Breast epithelium (tissue), 4 donors: ENCODE measurements around the gene MGAT3. TPM values are rescaled to one million over a fixed set of nuclear protein-coding genes. Genes with fewer than 3 reads are reported as not detected.

Experiments used
- DNase-seq, 2 donors: peaks; one replicate each; pipeline ENCODE4 v3.0.0-alpha.2; 2019; ENCODE audit warnings: low spot score in 2 of 2
- H3K27ac ChIP-seq, 2 donors: fragments of 200-600 bp; sonication (generic) in 1 of 2; one replicate each; pipeline ENCODE4 v1.5.1; 2016 to 2019; ENCODE audit warnings: mild to moderate bottlenecking in 1 of 2
- H3K27me3 ChIP-seq, 2 donors: fragments of 200-600 bp; sonication (generic) in 1 of 2; one replicate each; pipeline versions ENCODE4 v1.5.1 to v1.6.0; 2017 to 2019; ENCODE audit warnings: control low read depth in 1 of 2, mild to moderate bottlenecking in 1 of 2
- H3K36me3 ChIP-seq: fragments of 200-600 bp; one replicate; pipeline ENCODE4 v1.5.1; 2019
- H3K4me1 ChIP-seq, 2 donors: fragments of 200-600 bp; sonication (generic); one replicate each; pipeline ENCODE4 v1.5.1; 2016 to 2019; ENCODE audit warnings: control low read depth in 1 of 2
- H3K4me3 ChIP-seq, 3 donors: fragments of 200-600 bp; sonication (generic); 1 replicate in 2 of 3; 2 replicates in 1 of 3; pipeline ENCODE4 v1.5.1; 2016 to 2019; ENCODE audit warnings: mild to moderate bottlenecking in 3 of 3, moderate library complexity in 2 of 3
- H3K9me3 ChIP-seq, 2 donors: fragments of 200-600 bp; sonication (generic) in 1 of 2; one replicate each; pipeline ENCODE4 v1.5.1; 2016 to 2019; ENCODE audit warnings: control low read depth in 1 of 2
- POLR2A ChIP-seq: fragments of 450-650 bp; IDR thresholded peaks from one replicate; pipeline ENCODE4 v1.6.1; 2016; ENCODE audit warnings: antibody characterized with exemption, mild to moderate bottlenecking, moderate library complexity
- POLR2AphosphoS5 ChIP-seq, 3 donors: sonication (generic); formaldehyde crosslinking; IDR thresholded peaks; one replicate each; pipeline ENCODE4 v1.6.1; 2017; ENCODE audit warnings: antibody characterized with exemption in 3 of 3
- intact Hi-C: fragments of 100-400 bp; cut with DNase I; formaldehyde crosslinking; loops from one replicate; pipeline ENCODE4 v1.15.1; 2023; ENCODE audit warnings: low total_unique reads
- total RNA-seq, 3 donors: library from RNA; depleted of rRNA; stranded (reverse); fragments of >200 nt; gene quantifications; one replicate each; pipeline ENCODE4 v1.1.0, GENCODE V29; 2016
- TF ChIP-seq, protein P1 (sequence below), 3 donors: fragments of 450-650 bp; IDR thresholded peaks; one replicate each; pipeline ENCODE4 v1.5.1; 2016 to 2017; ENCODE audit warnings: antibody characterized with exemption in 3 of 3, mild to moderate bottlenecking in 3 of 3, moderate library complexity in 3 of 3

MGAT3 gene
- total RNA-seq, 3 donors from 2014 or later, result 1.9 to 9.4 (median 3.9) TPM

DNA sequence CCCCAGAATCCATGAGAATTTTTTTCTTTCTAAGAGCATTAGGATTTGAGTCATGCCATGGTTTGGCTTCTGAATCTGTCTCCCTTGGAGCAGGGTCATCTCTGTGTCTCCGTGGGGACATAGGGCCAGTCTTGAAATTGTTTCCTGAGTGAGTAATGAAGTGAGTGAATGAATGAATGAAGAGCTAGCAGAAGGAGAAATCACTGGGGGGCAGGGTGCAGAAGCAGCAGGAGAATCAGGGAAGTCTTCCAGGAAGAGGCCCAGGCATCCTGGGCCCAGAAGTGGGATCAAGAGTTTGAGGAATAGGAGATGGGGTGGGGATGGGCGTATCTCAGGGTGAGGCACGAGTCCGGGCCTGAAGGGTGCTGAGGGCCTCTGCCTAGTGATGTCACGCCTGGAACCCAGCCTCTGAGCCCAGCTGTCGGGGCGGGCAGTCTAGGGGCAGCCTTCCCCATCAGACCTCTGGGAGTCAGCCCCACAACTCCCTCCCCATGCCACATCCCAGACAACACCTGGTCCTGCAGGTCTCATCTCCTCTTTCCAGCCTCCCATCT lies 12.5 kb upstream of the MGAT3 start:
- H3K4me3 ChIP-seq, result no peak overlapping the region
- H3K27me3 ChIP-seq, result no peaks in the 10 kb centered on the region
- H3K4me1 ChIP-seq, result no peaks in the 10 kb centered on the region
- H3K9me3 ChIP-seq, result no peaks in the 10 kb centered on the region
- intact Hi-C loops, result no loop called here
- no peak for DNase-seq
- no peaks in the 10 kb centered on the region for H3K36me3 ChIP-seq
- no peak overlapping the region for H3K27ac ChIP-seq
- TF ChIP-seq, protein P1, sequence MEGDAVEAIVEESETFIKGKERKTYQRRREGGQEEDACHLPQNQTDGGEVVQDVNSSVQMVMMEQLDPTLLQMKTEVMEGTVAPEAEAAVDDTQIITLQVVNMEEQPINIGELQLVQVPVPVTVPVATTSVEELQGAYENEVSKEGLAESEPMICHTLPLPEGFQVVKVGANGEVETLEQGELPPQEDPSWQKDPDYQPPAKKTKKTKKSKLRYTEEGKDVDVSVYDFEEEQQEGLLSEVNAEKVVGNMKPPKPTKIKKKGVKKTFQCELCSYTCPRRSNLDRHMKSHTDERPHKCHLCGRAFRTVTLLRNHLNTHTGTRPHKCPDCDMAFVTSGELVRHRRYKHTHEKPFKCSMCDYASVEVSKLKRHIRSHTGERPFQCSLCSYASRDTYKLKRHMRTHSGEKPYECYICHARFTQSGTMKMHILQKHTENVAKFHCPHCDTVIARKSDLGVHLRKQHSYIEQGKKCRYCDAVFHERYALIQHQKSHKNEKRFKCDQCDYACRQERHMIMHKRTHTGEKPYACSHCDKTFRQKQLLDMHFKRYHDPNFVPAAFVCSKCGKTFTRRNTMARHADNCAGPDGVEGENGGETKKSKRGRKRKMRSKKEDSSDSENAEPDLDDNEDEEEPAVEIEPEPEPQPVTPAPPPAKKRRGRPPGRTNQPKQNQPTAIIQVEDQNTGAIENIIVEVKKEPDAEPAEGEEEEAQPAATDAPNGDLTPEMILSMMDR (IDR thresholded peaks at IDR 0.05), result no peak

DNA sequence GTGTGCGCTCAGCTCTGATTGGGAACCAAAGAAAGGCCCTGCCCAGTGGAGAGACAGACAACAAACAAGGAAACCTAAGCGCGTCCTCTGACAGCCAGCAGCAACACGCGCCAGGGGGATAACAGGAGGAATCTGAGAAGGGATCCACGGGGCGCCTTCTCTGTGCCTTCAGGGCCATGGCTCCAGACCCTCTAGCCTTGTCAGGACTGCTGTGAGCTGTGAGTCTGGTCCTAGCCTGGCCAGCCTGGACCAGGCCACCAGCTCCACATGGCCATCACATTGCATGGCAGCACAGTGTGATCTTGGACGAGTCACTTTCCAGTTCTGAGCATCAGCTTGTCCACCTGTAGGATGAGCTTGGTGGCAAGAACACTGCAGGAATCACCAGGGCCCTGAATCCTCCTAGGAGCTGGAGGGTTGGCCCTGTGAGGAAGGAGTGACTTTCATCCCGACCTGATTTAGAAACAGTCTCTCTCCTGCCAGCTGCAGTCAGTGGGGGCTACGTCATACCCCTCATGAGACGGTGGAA lies 11.8 kb upstream of the MGAT3 start:
- Histone ChIP-seq H3K9me3 (no peaks in the 10 kb centered on the region), H3K4me1 (no peaks in the 10 kb centered on the region), H3K27me3 (no peaks in the 10 kb centered on the region), H3K27ac (no peak overlapping the region), H3K4me3 (no peak overlapping the region), H3K36me3 (no peaks in the 10 kb centered on the region)
- intact Hi-C loops, result no loop called here
- no peak for DNase-seq
- no peak for TF ChIP-seq POLR2A
- no peak for TF ChIP-seq POLR2AphosphoS5 (IDR thresholded peaks at IDR 0.05)
- TF ChIP-seq, protein P1 (IDR thresholded peaks at IDR 0.05), result no peak

GRCh38 chr22:39445678-39446077 lies 11.1 kb upstream of the MGAT3 start:
- no peak for DNase-seq
- Histone ChIP-seq H3K9me3 (no peaks in the 10 kb centered on the region), H3K36me3 (no peaks in the 10 kb centered on the region), H3K4me3 (no peak overlapping the region), H3K27ac (no peak overlapping the region), H3K27me3 (no peaks in the 10 kb centered on the region), H3K4me1 (no peaks in the 10 kb centered on the region)
- TF ChIP-seq, protein P1 (IDR thresholded peaks at IDR 0.05), result no peak
- TF ChIP-seq POLR2AphosphoS5 (IDR thresholded peaks at IDR 0.05), result no peak
- no peak for TF ChIP-seq POLR2A
- intact Hi-C loops, result no loop called here

- TF ChIP-seq, protein P1 (IDR thresholded peaks at IDR 0.05), result no peak
- no peak for TF ChIP-seq POLR2A
- no peak for DNase-seq
- H3K9me3 ChIP-seq, result no peaks in the 10 kb centered on the region
- H3K4me1 ChIP-seq, result no peaks in the 10 kb centered on the region
- no peaks in the 10 kb centered on the region for H3K27me3 ChIP-seq
- H3K27ac ChIP-seq, result no peak overlapping the region
- H3K4me3 ChIP-seq, result no peak overlapping the region
- no peaks in the 10 kb centered on the region for H3K36me3 ChIP-seq
- intact Hi-C loops, result no loop called here
Observed at GRCh38 chr22:39446239-39446721, 10.5 kb upstream of the MGAT3 start.

DNA sequence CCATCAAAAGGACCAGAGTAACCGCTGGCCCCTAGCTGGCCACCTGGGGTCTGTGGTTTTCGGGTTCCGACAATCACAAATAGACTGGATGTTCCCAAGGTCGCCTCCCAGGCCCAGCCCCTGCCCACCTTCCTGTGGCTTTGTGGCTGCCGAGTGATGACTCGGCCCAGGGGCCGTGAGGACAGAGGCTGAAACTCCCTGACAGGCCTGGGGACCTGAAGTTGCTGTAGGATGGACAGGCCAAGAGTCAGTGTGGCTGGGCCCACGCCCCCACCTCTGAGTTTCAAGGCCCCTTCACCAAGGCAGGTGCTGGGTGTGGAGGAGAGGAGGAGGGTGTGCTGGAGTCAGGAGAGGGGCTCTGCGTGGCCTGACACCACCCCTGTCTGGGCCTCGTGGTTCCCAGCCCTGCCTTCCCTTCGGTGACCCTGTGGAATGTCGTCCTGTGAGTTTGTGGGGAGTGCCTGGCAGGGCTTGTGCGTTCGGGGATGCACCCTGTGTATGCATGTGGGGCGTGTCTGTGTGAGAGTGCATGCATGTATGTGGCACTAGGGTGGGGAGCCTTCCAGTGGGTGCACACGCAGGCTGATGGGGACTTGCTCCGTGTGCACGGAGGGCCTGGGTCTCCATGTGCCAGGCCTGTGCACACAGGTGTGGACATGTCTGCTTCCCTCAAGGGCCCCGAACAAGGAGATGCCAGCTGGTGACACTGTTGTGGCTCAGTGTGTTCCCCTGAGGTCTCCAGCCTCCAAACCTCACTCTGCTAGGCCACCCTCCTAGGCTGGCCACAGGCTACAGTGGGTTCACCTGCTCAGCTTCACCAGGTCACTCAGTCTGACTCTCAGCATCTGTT lies 8.4 kb upstream of the MGAT3 start:
- no peak overlapping the region for H3K4me3 ChIP-seq
- H3K27ac ChIP-seq, result peak overlapping the region in 1 of 2 donors; percentile 50
- intact Hi-C loops, result no loop called here
- DNase-seq, result peak in 1 of 2 donors; percentile 55
- H3K36me3 ChIP-seq, result no peaks in the 10 kb centered on the region
- TF ChIP-seq, protein P1 (IDR thresholded peaks at IDR 0.05), result no peak
- TF ChIP-seq POLR2AphosphoS5 (IDR thresholded peaks at IDR 0.05), result no peak
- no peak for TF ChIP-seq POLR2A
- H3K27me3 ChIP-seq, result no peaks in the 10 kb centered on the region
- no peaks in the 10 kb centered on the region for H3K9me3 ChIP-seq
- no peaks in the 10 kb centered on the region for H3K4me1 ChIP-seq
